HCT116 (cell line): Measurements from ENCODE around the gene ROMO1. TPM values are rescaled to one million over a fixed set of nuclear protein-coding genes. Genes with fewer than 3 reads are reported as not detected.
A peak's percentile ranks its signal among the peaks of the same experiment; 100 is the strongest.

Experiments used
- ATAC-seq: fragments of 200-7000 bp; cut with Tn5 transposase; 2 replicates; pipeline ENCODE4 v1.9.1; 2020; ENCODE audit warnings: mild to moderate bottlenecking, moderate library complexity
- BruUV-seq: library from RNA; stranded (reverse); fragments of 400-500 nt; replicated peaks from 2 replicates; lab custom pipeline; 2021; lab: Mats Ljungman, UMichigan
- CTCF ChIA-PET: fragments of 300-600 bp; sonication (Branson Sonifier 250); formaldehyde crosslinking; loops from one replicate; lab custom pipeline; 2021; ENCODE audit warnings: antibody characterized with exemption; lab: Charles Lee
- POLR2A ChIA-PET: fragments of 300-600, 350-600 bp; sonication (Branson Sonifier 250); formaldehyde crosslinking; loops from one replicate; lab custom pipeline; 2021; ENCODE audit warnings: antibody characterized with exemption; lab: Charles Lee
- RAD21 ChIA-PET, 2 experiments: fragments of 300-600 bp; sonication (Branson Sonifier 250); formaldehyde crosslinking; loops; one replicate each; lab custom pipeline; 2023; ENCODE audit warnings: low total read pairs in 2 of 2; ENCODE audit not compliant: uncharacterized antibody in 2 of 2, unreplicated experiment in 2 of 2, low non-redundant PET in 1 of 2; lab: Charles Lee
- DNase-seq: peaks from one replicate; pipeline ENCODE4 v3.0.0-alpha.2; 2010; ENCODE audit warnings: low read depth, low spot score
- H2AFZ ChIP-seq: fragments of 200-600 bp; shearing (Covaris generic), sonication (generic); 2 replicates; pipeline ENCODE4 v1.6.1; 2017; ENCODE audit warnings: low read depth, mixed run types, mixed read lengths, antibody characterized with exemption, low read length; ENCODE audit not compliant: poor library complexity, severe bottlenecking
- H3K27ac ChIP-seq: 2 replicates; pipeline ENCODE4 v1.5.1; 2012; ENCODE audit warnings: low read depth, low read length
- H3K27me3 ChIP-seq: fragments of 200-600 bp; sonication (generic); 2 replicates; pipeline ENCODE4 v1.6.1; 2016; ENCODE audit warnings: mixed run types, low read length, mixed read lengths; ENCODE audit not compliant: insufficient read depth
- H3K36me3 ChIP-seq, 2 experiments: fragments of 200-500 bp in 1 of 2; fragments of 200-600 bp in 1 of 2; sonication (Bioruptor generic) in 1 of 2; sonication (generic) in 1 of 2; 2 replicates each; pipeline versions ENCODE4 v1.5.1 to v1.6.1; 2014 to 2016; ENCODE audit warnings: low read length in 2 of 2, inconsistent platforms in 1 of 2, mixed read lengths in 1 of 2, mixed run types in 1 of 2; ENCODE audit not compliant: insufficient read depth in 2 of 2, control insufficient read depth in 1 of 2
- H3K4me1 ChIP-seq, 2 experiments: fragments of 200-600 bp in 1 of 2; sonication (generic) in 1 of 2; 2 replicates each; pipeline versions ENCODE4 v1.5.1 to v1.6.1; 2012 to 2017; ENCODE audit warnings: low read length in 2 of 2, inconsistent platforms in 1 of 2, mild to moderate bottlenecking in 1 of 2, mixed read lengths in 1 of 2, mixed run types in 1 of 2, moderate library complexity in 1 of 2; ENCODE audit not compliant: insufficient read depth in 2 of 2, control insufficient read depth in 1 of 2
- H3K4me2 ChIP-seq: fragments of 200-600 bp; sonication (generic); 2 replicates; pipeline ENCODE4 v1.6.1; 2017; ENCODE audit warnings: mixed run types, low read length, mixed read lengths
- H3K4me3 ChIP-seq, 2 experiments: fragments of 200-600 bp in 1 of 2; sonication (generic) in 1 of 2; replicated peaks in 1 of 2; 2 replicates each; pipeline ENCODE4 v1.5.1; 2011 to 2016; ENCODE audit warnings: low read length in 2 of 2, control low read depth in 1 of 2, low read depth in 1 of 2, mild to moderate bottlenecking in 1 of 2, mixed read lengths in 1 of 2, mixed run types in 1 of 2
- H3K79me2 ChIP-seq: fragments of 200-600 bp; sonication (generic); 2 replicates; pipeline ENCODE4 v1.6.1; 2017; ENCODE audit warnings: mild to moderate bottlenecking, mixed run types, low read length, moderate library complexity, mixed read lengths; ENCODE audit not compliant: insufficient read depth
- H3K9ac ChIP-seq: fragments of 200-600 bp; sonication (generic); 2 replicates; pipeline ENCODE4 v1.6.1; 2016; ENCODE audit warnings: low read length, mixed read lengths
- H3K9me2 ChIP-seq: fragments of 200-600 bp; sonication (generic), shearing (Covaris generic); 2 replicates; pipeline ENCODE4 v1.6.1; 2017; ENCODE audit warnings: mixed run types, mild to moderate bottlenecking, moderate library complexity; ENCODE audit not compliant: insufficient read depth
- H3K9me3 ChIP-seq, 2 experiments: fragments of 200-500 bp in 1 of 2; fragments of 200-600 bp in 1 of 2; sonication (Bioruptor generic) in 1 of 2; sonication (generic) in 1 of 2; 2 replicates each; pipeline ENCODE4 v1.6.1; 2014 to 2017; ENCODE audit warnings: low read length in 2 of 2, mixed read lengths in 2 of 2, inconsistent platforms in 1 of 2, low read depth in 1 of 2, mild to moderate bottlenecking in 1 of 2, mixed run types in 1 of 2, moderate library complexity in 1 of 2; ENCODE audit not compliant: control insufficient read depth in 1 of 2, insufficient read depth in 1 of 2
- H4K20me1 ChIP-seq: fragments of 200-600 bp; sonication (generic), shearing (Covaris generic); 2 replicates; pipeline ENCODE4 v1.6.1; 2017; ENCODE audit warnings: mixed run types, mild to moderate bottlenecking, moderate library complexity; ENCODE audit not compliant: insufficient read depth
- CBX3 ChIP-seq: IDR thresholded peaks from 2 replicates; pipeline ENCODE4 v1.6.1; 2012; ENCODE audit warnings: low read depth
- ELF1 ChIP-seq: IDR thresholded peaks from 2 replicates; pipeline ENCODE4 v1.6.1; 2012; ENCODE audit warnings: low read depth, borderline replicate concordance
- EZH2 ChIP-seq: fragments of 200-600 bp; sonication (generic); IDR thresholded peaks from 2 replicates; pipeline ENCODE4 v1.6.1; 2017; ENCODE audit warnings: antibody characterized with exemption, mixed run types
- EZH2phosphoT487 ChIP-seq: fragments of 200-600 bp; IDR thresholded peaks from 2 replicates; pipeline ENCODE4 v1.6.1; 2018; ENCODE audit warnings: antibody characterized with exemption, borderline replicate concordance
- FOSL1 ChIP-seq: IDR thresholded peaks from 2 replicates; pipeline ENCODE4 v1.6.1; 2012; ENCODE audit warnings: low read depth
- POLR2A ChIP-seq: IDR thresholded peaks from 2 replicates; pipeline ENCODE4 v1.7.0; 2011; ENCODE audit warnings: borderline replicate concordance; ENCODE audit not compliant: insufficient read depth, insufficient read length; ENCODE audit errors: extremely low read depth
- RAD21 ChIP-seq: IDR thresholded peaks from 2 replicates; pipeline ENCODE4 v1.6.1; 2012; ENCODE audit warnings: low read depth, mild to moderate bottlenecking
- SIN3A ChIP-seq: IDR thresholded peaks from 2 replicates; pipeline ENCODE4 v1.6.1; 2012; ENCODE audit warnings: low read depth
- SP1 ChIP-seq: IDR thresholded peaks from 2 replicates; pipeline ENCODE4 v1.6.1; 2012; ENCODE audit warnings: low read depth
- SRF ChIP-seq: IDR thresholded peaks from 2 replicates; pipeline ENCODE4 v1.6.1; 2012; ENCODE audit warnings: low read depth
- TCF7L2 ChIP-seq: IDR thresholded peaks from 2 replicates; pipeline ENCODE4 v1.7.0; 2011; ENCODE audit warnings: borderline replicate concordance, inconsistent platforms; ENCODE audit not compliant: insufficient read depth, insufficient read length; ENCODE audit errors: extremely low read depth
- ZNF274 ChIP-seq: fragments of 200-500 bp; sonication (Bioruptor generic); IDR thresholded peaks from 2 replicates; pipeline ENCODE4 v1.6.1; 2014; ENCODE audit warnings: mild to moderate bottlenecking, low read depth, low read length, inconsistent platforms
- intact Hi-C: fragments of 100-400 bp; cut with micrococcal nuclease; formaldehyde crosslinking; loops from 2 replicates; pipeline ENCODE4 v1.10.0; 2022
- total RNA-seq: library from RNA; stranded (reverse); gene quantifications from one replicate; pipeline ENCODE4 v1.2.1, GENCODE V29; 2021; ENCODE audit not compliant: unreplicated experiment
- TF ChIP-seq, protein P1 (sequence below): IDR thresholded peaks from 2 replicates; pipeline ENCODE4 v1.6.1; 2011; ENCODE audit warnings: mild to moderate bottlenecking, low read length, moderate library complexity; ENCODE audit not compliant: insufficient replicate concordance; ENCODE audit errors: extremely low read depth

ROMO1 gene
- total RNA-seq, 1 experiment from 2014 or later = 167 TPM

DNA sequence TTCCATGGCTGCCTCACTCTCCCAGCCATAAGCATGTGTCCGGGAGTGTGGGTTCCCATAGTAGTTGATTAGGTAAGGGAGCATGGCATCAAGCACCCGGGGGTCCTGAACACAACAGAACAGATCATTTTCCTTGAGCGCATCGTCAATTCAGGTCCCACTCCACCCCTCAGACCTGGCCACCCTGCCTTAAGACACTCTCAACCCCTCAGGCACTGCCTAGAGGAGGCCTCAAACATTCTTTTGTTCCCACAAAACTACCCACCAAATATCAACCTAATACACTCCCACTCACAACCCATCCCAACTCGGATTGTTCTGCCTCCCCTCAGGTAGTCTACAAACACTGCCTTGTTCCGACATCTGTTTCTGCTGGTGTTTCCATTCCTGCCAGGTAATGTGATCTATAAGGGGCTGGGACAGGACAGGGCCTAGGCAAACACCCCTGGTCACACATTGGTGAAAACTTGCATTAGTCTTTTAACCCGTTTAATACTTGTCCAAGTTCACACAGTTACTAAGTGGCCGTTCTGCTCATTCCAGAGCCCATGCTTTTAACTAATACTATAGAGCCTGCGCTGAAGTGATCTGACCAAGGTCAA lies 1.4 kb upstream of the ROMO1 start:
- ATAC-seq (no peak), DNase-seq (no peak)
- Histone ChIP-seq H3K27ac (peak overlapping the region; percentile 83; the same call in 1 of the 2 replicates), H3K4me2 (peak overlapping the region; percentile 94), H3K9me2 (no peaks in the 10 kb centered on the region), H3K36me3 (peaks cover 13% of the 10 kb centered on the region in 2 experiments; a peak in 3 of 4 replicates), H3K79me2 (peaks cover 40% of the 10 kb centered on the region), H4K20me1 (no peaks in the 10 kb centered on the region), H2AFZ (no peak overlapping the region), H3K4me1 (peaks cover 10 to 26% of the 10 kb centered on the region in 2 experiments), H3K27me3 (no peaks in the 10 kb centered on the region), H3K9ac (peak overlapping the region; percentile 93), H3K4me3 (peak overlapping the region; percentile 95), H3K9me3 (no peaks in the 10 kb centered on the region)
- POLR2A ChIA-PET = no interaction called here
- intact Hi-C loops = no loop called here
- BruUV-seq = no TSS peak
- TF ChIP-seq POLR2A (no peak), ZNF274 (no peak), EZH2phosphoT487 (no peak), TCF7L2 (no peak), ELF1 (no peak), SP1 (no peak), RAD21 (no peak), SRF (no peak), CBX3 (no peak), SIN3A (no peak), EZH2 (no peak), FOSL1 (no peak)
- TF ChIP-seq, protein P1, sequence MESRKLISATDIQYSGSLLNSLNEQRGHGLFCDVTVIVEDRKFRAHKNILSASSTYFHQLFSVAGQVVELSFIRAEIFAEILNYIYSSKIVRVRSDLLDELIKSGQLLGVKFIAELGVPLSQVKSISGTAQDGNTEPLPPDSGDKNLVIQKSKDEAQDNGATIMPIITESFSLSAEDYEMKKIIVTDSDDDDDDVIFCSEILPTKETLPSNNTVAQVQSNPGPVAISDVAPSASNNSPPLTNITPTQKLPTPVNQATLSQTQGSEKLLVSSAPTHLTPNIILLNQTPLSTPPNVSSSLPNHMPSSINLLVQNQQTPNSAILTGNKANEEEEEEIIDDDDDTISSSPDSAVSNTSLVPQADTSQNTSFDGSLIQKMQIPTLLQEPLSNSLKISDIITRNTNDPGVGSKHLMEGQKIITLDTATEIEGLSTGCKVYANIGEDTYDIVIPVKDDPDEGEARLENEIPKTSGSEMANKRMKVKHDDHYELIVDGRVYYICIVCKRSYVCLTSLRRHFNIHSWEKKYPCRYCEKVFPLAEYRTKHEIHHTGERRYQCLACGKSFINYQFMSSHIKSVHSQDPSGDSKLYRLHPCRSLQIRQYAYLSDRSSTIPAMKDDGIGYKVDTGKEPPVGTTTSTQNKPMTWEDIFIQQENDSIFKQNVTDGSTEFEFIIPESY = no peak
- CTCF ChIA-PET = no interaction called here
- RAD21 ChIA-PET = no interaction called here
